Body of pancreas (tissue), 4 donors: ENCODE measurements around the gene SLC27A1.

Experiments used
- CTCF ChIP-seq, 7 experiments: fragments of 450-650 bp in 4 of 7; fragments of 200-600 bp in 3 of 7; sonication (generic) in 3 of 7; IDR thresholded peaks; one replicate each; pipeline ENCODE4 v1.5.1; 2016 to 2019; ENCODE audit warnings: antibody characterized with exemption in 7 of 7
- POLR2A ChIP-seq, 3 donors: fragments of 450-650 bp; IDR thresholded peaks; one replicate each; pipeline ENCODE4 v1.6.1; 2016; ENCODE audit warnings: antibody characterized with exemption in 3 of 3, mild to moderate bottlenecking in 2 of 3

DNA sequence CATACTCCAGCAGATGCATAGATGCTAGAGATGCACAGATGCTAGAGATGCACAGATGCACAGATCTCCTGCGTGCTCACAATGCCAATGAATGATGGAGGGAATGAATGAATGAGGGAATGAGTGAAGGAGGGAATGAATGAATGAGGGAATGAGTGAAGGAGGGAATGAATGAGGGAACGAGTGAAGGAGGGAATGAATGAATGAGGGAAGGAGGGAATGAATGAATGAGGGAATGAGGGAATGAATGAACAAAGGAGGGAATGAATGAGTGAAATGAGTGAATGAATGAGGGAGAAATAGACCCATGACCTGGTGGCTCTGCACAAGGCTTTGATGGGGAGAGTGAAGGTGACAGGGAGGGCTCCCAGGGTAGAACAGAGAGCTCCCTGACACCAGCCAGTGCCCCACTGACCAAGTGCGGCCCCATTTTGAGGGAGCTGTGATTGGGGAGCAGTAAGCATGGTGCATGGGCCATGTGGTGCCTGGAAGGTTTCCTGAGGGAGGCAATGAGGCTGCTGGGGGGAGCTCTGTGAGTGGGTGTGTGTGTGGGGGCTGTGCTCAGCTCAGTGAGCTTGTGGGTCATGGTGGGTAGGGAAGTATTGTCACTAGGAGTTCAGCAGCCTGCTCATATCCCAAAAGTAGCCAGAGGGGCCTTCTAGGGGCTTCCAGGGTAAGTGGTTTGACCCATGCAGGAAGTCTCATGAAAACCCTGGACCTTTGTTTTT lies 12.7 kb downstream of the SLC27A1 start:
- no peak for TF ChIP-seq CTCF (IDR thresholded peaks at IDR 0.05)
- no peak for TF ChIP-seq POLR2A (IDR thresholded peaks at IDR 0.05)
